NCI-H2029 treated with DMSO at 0.1 percent for 48 hours (cell line): Measurements from ENCODE around the gene RAB17.
"Not testable (repeated sequence)": the region's sequence is repeated elsewhere in the genome, so short reads cannot be mapped to it uniquely, and the experiment has no call there.

Experiments
- DNase-seq: peaks from one replicate; lab custom pipeline; 2025; lab: John Stamatoyannopoulos, UW

The RAB17 gene

DNA sequence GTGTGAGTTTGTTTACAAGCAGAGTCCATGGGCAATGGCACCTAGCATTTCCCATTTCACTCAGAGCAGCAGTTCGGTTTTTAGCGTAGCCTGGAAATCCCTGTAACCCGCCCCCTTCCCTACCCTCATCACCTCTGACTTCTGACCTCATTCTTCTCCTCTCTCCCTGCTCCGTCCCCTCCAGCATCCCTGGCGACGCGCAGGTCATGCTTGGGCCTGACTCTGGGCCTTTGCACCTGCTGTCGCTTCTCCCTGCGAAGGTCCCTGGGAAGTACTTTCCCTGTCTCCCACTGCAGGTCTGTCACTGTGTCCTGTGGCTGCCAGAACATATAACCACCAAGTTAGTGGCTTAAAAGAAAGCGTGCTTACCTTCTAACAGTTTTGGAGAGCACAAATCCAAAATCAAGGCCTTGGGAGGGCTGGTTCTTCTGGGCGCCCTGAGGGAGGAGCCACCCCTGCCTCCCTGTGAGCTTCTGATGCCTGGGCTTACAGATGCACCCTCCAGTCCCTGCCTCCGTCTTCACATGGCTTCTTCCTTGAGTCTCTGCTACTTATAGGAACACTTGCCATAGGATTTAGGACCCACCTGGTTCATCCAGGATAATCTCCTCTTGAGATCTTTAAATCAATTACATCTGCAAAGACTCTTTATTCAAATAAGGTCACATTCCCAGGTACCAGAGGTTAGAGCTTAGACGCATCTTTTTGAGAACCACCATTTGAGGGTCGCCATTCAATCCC lies 8.1 kb upstream of the RAB17 start:
- no peak for DNase-seq

DNA sequence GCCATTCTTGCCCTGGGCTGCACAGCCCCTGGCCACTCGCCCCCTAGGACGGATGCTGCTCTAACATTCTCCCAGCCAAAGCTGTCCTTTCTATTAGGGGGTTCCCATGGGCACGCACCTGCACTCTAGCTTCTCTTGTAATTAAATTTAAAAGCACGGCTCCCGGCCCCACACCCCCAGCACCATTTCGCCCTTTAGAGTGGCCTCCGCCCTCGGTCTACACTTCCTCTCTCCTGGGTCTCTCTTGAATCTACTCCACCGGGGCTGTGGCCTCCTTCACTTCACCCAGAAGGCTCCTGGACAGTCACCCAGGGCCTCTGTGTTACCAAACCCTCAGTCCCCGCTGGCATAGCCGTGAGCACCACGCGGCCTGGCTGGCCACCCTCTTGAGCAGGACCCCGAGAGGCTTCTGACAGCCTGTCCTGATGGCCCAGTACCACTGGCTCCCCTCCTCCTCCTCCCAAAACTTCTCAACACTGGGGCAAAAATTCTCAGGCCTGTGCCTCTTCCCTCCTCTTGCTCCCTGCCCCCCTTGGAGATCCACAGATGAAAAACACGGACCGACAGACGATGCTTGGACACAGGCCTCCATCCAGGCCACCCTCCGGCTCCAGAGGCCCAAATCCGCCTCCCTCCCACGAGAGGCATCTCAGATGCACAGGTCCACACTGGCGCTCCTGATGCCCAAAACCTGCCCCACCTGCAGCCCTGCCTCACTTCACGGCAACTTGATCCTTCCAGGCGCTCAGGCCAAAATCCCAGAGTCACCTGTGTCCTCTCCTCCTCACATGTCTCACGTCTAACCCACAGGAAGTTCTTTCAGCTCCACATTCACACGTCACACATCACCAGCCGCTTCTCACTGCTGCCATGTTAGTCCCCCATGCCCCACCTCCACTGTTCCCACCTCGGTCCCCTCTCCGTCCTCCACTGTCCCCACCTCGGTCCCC lies 6.9 kb upstream of the RAB17 start:
- DNase-seq = no peak

GRCh38 chr2:237596520-237597195 lies 6.1 kb upstream of the RAB17 start:
- DNase-seq = no peak

GRCh38 chr2:237595829-237596519 lies 5.4 kb upstream of the RAB17 start:
- not testable (repeated sequence) for DNase-seq

DNA sequence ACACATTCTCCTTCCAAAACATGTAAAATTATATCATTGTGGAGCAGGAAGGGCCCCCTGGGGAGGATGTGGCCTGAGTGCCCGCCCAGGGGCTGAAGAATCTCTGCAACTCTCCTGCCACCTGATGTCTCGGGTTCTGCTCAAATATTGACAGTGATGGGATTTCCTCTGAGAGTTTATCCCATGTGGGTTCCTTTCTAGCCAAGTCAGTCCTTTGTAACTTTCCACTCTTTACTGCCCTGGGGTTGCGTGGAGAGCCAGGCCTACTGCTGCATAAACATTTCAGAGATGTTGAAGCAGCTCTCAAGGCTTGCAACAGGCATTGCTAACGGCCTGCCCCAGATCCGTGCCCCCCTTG lies 4.0 kb upstream of the RAB17 start:
- no peak for DNase-seq

GRCh38 chr2:237593596-237594320 lies 3.2 kb upstream of the RAB17 start:
- DNase-seq = no peak

- no peak for DNase-seq
These were observed 2.5 kb upstream of the RAB17 start for GRCh38 chr2:237593036-237593435.

DNA sequence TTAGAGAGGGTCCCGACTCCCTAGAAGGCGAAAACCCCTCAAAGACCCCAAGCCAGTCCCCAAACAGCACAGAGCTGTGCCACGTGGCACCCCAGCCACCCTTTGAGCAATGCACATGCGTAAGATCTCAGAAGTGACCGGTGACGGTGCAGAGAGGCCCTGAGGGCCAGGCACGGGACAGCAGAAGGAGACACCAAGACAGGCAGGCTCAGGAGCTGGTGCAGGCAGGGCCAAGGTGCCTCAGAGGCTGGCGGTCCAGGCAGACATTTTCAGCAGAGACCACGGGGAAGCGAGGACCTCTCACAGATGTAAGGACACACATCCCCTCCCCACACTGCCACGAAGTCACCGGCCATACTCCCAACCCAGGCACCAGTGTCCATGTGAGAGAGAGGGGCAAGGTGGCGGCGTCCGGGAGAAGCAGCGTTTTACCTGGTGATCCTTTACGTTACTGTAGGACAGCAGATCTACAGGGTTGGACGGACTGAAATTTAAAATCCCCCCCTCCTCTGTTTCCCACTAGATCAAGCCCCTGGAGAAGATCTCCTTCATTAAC lies 2.0 kb upstream of the RAB17 start:
- no peak for DNase-seq

DNA sequence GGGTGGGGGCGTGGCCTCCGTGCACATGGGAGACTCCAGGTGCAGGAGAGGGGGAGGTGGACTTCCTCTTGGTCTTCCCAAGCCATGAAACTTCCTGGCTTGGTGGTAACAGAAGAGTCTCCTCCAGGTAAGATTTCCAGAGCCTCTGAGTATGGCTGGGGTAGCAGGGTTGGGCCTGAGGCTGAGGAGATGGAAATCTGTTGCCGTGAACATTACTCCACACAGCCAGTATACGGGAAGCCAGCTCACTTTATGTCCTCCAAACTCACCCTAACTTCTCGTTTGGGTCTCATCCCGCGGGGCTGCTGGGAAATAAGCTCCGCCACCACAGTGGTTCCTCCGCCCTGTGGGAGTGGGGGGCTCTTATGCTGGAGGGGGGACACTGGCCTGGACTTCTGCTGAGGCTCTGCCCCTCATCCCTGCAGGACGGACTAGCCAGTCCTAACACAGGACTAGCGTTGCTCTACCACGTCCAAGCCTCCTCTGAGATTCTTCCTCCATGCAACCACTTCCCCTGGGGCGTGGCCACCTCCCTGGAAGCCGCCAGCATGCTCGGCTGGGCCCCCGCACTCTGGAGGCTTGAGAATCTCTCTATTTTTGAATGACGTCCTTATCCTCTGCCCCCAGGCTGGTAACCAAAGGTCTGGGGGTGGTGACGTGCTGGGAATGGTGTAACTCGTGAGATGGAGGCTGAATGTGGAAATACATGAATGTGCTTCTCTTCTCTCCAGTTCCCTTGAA lies 777 bp upstream of the RAB17 start:
- DNase-seq = no peak

DNA sequence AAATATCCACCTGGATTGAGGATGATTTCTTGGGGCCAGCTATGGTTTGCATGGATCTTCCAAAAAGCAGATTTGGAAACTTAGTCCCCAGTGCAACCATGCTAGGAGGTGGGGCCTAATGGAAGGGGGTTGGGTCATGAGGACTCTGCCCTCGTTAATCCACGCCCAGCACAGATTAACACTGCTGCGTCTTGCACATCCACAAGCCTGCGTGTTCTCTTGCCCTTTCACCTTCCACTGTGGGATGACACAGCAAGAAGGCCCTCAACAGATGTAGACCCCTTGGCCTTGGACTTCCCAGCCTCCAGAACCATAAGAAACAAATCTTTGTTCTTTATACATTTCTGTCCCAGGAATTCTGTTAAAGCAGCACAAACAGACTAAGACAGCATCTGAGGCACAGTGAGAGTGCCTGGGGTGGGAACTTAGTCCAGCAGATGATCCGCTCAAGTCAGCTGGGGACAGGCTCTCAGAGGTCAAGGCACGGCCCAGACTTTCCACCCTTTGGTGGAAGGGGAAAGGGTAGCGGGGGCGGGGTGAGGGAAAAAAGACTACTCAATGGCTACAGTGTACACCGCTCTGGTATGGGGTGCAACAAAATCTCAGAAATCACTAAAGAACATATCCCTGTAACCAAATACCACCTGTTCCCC lies 2.4 kb downstream of the RAB17 start:
- DNase-seq = no peak

DNA sequence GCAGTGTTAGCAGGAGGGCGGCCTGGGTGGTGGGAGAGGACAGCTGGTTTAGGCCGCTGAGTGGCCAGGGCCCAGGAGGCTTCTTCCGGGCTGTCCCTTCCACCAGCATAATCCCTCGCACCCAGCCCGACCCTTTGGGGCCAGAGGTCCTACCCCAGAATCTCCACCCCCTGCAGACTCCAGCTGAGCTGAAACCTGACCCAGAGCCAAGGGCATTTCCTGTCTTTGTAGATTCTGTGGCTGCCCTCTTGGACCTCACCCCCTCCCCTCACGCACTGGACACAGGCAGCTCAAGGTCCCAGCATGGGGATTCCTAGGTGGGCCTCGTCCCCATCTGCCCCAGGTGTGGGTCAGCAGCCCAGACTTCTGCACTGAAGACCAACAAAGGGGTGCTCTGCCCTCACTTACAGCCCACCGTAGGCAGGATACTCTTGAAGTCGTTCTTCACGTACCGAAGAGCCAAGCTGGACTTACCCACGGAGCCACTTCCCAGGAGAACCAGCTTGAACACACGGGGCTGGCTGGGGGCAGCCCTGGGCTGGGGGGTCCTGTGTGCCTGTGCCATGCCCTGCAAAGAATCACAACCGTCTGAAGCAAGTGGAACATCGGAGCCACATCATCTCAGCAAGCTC lies 4.8 kb downstream of the RAB17 start:
- DNase-seq = no peak

DNA sequence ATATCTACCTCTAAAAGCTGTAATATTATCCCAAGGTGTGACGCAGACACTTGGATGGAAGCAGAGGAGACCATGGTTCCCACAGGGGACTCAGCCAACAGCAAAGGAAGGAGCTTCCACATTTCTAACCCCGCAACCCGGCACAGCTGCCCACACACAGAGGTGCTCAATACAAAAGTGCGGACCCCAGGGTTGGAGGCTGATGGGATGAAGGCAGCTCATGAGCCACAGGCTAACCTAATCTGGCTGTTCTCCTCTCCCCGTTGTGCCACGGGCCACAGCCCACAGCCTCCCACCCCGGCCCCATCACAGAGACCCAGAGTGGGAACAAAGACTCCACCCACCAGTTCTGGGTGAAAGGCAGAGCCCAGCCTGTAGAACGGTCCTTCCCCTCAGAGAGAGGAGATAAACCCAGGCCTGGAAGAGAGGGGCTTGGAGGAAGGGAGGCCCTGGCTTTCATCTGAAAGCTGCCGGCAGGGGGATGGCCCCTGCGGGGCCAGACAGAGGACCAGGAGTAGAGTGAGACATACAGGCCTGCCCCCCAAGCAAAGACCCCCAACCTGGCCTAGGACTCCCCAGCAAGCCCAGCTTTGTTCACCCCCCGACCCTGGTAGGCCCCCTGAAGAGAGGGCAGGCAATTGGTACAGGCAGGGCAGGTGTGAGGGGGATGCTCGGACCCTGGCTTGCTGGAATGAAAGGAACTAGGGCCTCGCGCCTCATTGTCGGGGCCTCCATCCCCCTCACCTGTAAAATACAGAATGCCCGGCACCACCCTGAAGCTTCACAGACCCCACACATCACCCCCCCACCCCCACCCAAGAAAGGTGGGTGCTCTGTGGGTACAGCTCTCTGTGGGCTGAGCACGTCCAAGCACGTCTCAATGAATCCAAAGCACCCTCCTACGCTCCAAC lies 6.9 kb downstream of the RAB17 start:
- no peak for DNase-seq

GRCh38 chr2:237581751-237582746 lies 8.5 kb downstream of the RAB17 start:
- DNase-seq = peak; percentile 86

DNA sequence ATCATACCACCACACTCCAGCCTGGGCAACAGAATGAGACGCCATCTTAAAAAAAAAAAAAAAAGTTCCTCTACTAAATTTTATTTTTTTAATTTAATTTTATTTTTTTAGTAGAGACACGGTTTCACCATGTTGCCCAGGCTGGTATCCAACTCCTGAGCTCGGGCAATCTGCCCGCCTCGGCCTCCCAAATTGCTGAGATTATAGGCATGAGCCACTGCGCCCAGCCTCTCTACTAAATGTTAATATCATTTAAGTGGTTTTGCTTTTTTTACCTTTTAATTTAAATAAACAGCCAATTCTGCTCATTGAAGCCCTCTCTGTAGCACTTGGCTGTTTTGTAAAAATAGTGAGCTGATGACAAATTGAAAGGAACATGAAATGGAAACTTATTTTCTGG lies 9.2 kb downstream of the RAB17 start:
- no peak for DNase-seq

GRCh38 chr2:237577956-237578870 lies 12.3 kb downstream of the RAB17 start:
- no peak for DNase-seq

DNA sequence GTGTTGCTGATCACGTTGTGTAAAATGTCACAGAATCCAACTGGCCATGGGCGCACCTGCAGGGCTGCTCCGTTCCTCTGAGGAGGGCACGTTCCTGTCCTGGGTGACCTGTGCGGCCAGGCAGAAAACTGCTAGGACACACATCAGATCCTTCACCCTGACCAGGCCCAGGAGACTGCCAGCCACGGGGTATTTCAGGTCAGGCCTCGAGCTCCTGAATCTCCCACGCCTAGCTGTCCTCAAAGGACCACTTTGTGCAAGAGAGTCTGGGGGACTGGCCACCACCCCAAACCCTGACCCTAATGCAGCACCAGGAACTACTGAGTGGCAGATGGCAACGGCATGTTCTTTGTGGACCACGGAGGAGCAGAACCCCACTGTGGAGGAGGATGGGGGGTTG lies 13.1 kb downstream of the RAB17 start:
- DNase-seq = no peak
